Pancreas (tissue), 10 donors: Measurements from ENCODE around the gene ARL8B. TPM values are rescaled to one million over a fixed set of nuclear protein-coding genes. Genes with fewer than 3 reads are reported as not detected.

Experiments
- ATAC-seq, 4 donors: fragments of 200-7000 bp; cut with Tn5 transposase; one replicate each; pipeline versions ENCODE4 v1.8.0 to v1.9.1; 2020; ENCODE audit warnings: mild to moderate bottlenecking in 4 of 4, moderate library complexity in 4 of 4
- DNase-seq, 6 donors: peaks; one replicate each; pipeline ENCODE4 v3.0.0-alpha.2; 2020
- FAIRE-seq: peaks from 2 replicates; lab custom pipeline; 2012; peaks lifted over from hg19 to GRCh38; lab: Jason Lieb, UNC
- H3K27ac ChIP-seq, 4 donors: fragments of 200-600 bp; sonication (generic); 1 replicate in 3 of 4; 2 replicates in 1 of 4; pipeline versions ENCODE4 v1.5.0 to v1.8.0; 2020
- H3K27me3 ChIP-seq, 4 donors: fragments of 200-600 bp; one replicate each; pipeline ENCODE4 v1.8.0; 2021
- H3K36me3 ChIP-seq, 3 donors: fragments of 200-600 bp; sonication (generic) in 1 of 3; one replicate each; pipeline versions ENCODE4 v1.5.0 to v1.8.0; 2020 to 2021
- H3K4me1 ChIP-seq, 3 donors: fragments of 200-600 bp; one replicate each; pipeline ENCODE4 v1.8.0; 2021
- H3K4me3 ChIP-seq, 4 donors: fragments of 200-600 bp; sonication (generic) in 2 of 4; one replicate each; pipeline versions ENCODE4 v1.5.0 to v1.8.0; 2020 to 2021
- H3K9me3 ChIP-seq, 4 donors: fragments of 200-600 bp; one replicate each; pipeline ENCODE4 v1.8.0; 2021
- CTCF ChIP-seq, 4 donors: fragments of 200-600 bp; sonication (generic) in 3 of 4; IDR thresholded peaks; one replicate each; pipeline versions ENCODE4 v1.5.0 to v1.8.0; 2021; ENCODE audit warnings: antibody characterized with exemption in 4 of 4
- whole genome bisulfite sequencing, 2 donors: extraction: QIAGEN DNeasy Blood & Tissue Kit; methylation state at CpG; one replicate each; pipeline ENCODE4 v1.1.7; 2013; 5-methylcytosine and 5-hydroxymethylcytosine counted together
- intact Hi-C, 3 donors: fragments of 100-400 bp; cut with DNase I; formaldehyde crosslinking; loops; one replicate each; pipeline versions ENCODE4 v1.11.1 to v1.14.2; 2022
- polyA plus RNA-seq, 2 donors: library from polyadenylated mRNA; stranded (reverse); fragments of 200-250 nt; gene quantifications; one replicate each; pipeline ENCODE4 v1.2.3, GENCODE V29; 2013
- total RNA-seq, 6 donors: library from RNA; stranded (reverse); fragmentation: NEBNext Ultra II Directional in 4 of 6; extraction: Animal tissue kit (Norgen Biotek cat#: 25700) in 4 of 6; gene quantifications; one replicate each; pipeline versions ENCODE4 v1.2.1 to v1.2.4, GENCODE V29; 2021 to 2023
- donor health status: healthy with polysubstance abuse.
- donor health status: DM: no; HTN: no; CAD: no; lungs with moderate emphysema.
- donor health status: DM: no; HTN: no; CAD: no.
- donor health status: control.
- donor health status: control.
- donor health status: Bipolar disorder and iron deficiency.
- donor health status: DM: yes; HTN: yes; CAD: no.
- donor health status: DM: no; HTN: no; CAD: no.
- donor health status: DM: no; HTN: no; CAD: no.
- donor health status: DM: yes; HTN: yes; CAD: no.

ARL8B gene
- total and polyA plus RNA-seq, 8 donors: 14.6 to 31.9 (median 24.4) TPM

GRCh38 chr3:5184499-5184898 lies 62.4 kb downstream of the ARL8B start:
- H3K27ac ChIP-seq: no peak overlapping the region
- FAIRE-seq (no peak), DNase-seq (no peak), ATAC-seq (no peak)
- no peaks in the 10 kb centered on the region for H3K27me3 ChIP-seq
- H3K4me3 ChIP-seq: no peak overlapping the region
- H3K36me3 ChIP-seq: peaks cover 0 to 14% (median 0%) of the 10 kb centered on the region in 3 donors
- H3K4me1 ChIP-seq: peaks cover 0 to 16% (median 3%) of the 10 kb centered on the region in 3 donors
- WGBS, 2 donors: 59 to 62% methylated on average over 6 of the region's 6 CpGs
- no peaks in the 10 kb centered on the region for H3K9me3 ChIP-seq
- intact Hi-C loops: loop anchor here in 1 of 3 donors (10.0 kb wide), 1 partner anchor 60 kb away; the partner anchor contains the start of gene ARL8B
- TF ChIP-seq CTCF (IDR thresholded peaks at IDR 0.05): no peak

DNA sequence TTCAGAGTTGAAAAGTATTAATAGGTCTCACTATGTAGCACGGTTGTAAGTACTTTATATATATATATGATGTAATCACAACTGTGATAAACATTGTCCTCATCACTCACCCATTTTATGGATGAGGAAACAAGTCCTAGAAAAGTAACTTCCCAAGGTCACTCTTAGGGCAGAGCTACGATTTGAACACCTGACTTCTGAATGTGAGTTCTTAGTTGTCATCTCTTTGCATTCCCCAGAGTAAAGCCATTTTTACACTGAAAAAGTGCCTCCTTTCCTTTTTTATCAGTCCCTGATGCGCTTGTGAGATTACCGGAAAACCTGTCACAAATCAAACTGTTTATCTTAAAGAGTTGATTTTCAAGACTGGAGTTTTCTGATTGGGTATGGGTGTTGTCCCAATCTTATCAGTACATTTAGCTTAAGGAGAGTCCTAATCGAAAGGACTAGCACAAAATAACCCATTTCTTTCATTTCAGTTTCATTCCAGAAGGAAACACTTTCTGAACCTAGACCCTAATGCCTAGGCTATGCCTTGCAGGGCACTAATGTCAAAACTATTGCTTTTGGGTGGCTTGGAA lies 63.1 kb downstream of the ARL8B start:
- Histone ChIP-seq H3K36me3 (peaks cover 0 to 14% (median 0%) of the 10 kb centered on the region in 3 donors), H3K4me3 (no peak overlapping the region), H3K9me3 (no peaks in the 10 kb centered on the region), H3K27ac (peak overlapping the region in 1 of 4 donors; percentile 58), H3K27me3 (no peaks in the 10 kb centered on the region), H3K4me1 (peaks cover 0 to 22% (median 3%) of the 10 kb centered on the region in 3 donors)
- no peak for TF ChIP-seq CTCF (IDR thresholded peaks at IDR 0.05)
- ATAC-seq (no peak), DNase-seq (no peak), FAIRE-seq (no peak)
- intact Hi-C loops: loop anchor here in 1 of 3 donors (10.0 kb wide), 1 partner anchor 60 kb away; the partner anchor contains the start of gene ARL8B
- 41 to 48% methylated on average over 5 of the region's 5 CpGs for WGBS, 2 donors

GRCh38 chr3:5186089-5186857 lies 64.2 kb downstream of the ARL8B start:
- intact Hi-C loops: loop anchor here in 1 of 3 donors (10.0 kb wide), 1 partner anchor 61 kb away; the partner anchor contains the start of gene ARL8B
- no peaks in the 10 kb centered on the region for H3K27me3 ChIP-seq
- peaks cover 0 to 32% (median 10%) of the 10 kb centered on the region in 3 donors for H3K4me1 ChIP-seq
- FAIRE-seq (no peak), DNase-seq (peak in 1 of 6 donors; percentile 21), ATAC-seq (peak in 2 of 4 donors; percentile 0 to 3)
- H3K36me3 ChIP-seq: peaks cover 0 to 9% (median 0%) of the 10 kb centered on the region in 3 donors
- WGBS, 2 donors: 28 to 34% methylated on average over 6 of the region's 6 CpGs
- H3K4me3 ChIP-seq: peak overlapping the region in 3 of 4 donors; percentile 45 to 95 (median 93)
- H3K9me3 ChIP-seq: no peaks in the 10 kb centered on the region
- no peak for TF ChIP-seq CTCF (IDR thresholded peaks at IDR 0.05)
- peak overlapping the region in 3 of 4 donors; percentile 46 to 98 (median 58) for H3K27ac ChIP-seq

DNA sequence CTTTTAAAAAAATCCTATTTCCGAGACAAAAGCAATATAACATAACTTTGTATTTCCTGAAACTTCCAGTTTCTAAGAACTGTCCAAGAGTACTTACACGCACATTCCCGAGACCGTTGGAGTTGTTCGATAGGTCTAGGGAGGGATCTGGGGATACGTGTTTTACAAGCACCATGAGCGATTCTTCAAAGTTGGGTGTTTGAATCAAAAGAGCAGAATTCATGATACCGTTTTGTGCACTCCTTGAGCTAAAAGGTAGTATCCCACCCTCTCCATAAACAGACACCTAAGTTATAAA lies 64.7 kb downstream of the ARL8B start:
- Histone ChIP-seq H3K9me3 (no peaks in the 10 kb centered on the region), H3K27ac (peak overlapping the region; percentile 46 to 98 (median 66)), H3K36me3 (peaks cover 0 to 4% (median 0%) of the 10 kb centered on the region in 3 donors), H3K4me3 (peak overlapping the region; percentile 2 to 95 (median 69)), H3K27me3 (no peaks in the 10 kb centered on the region), H3K4me1 (peaks cover 0 to 37% (median 10%) of the 10 kb centered on the region in 3 donors)
- intact Hi-C loops: loop anchor here in 1 of 3 donors (10.0 kb wide), 1 partner anchor 62 kb away; the partner anchor contains the start of gene ARL8B
- DNase-seq (no peak), ATAC-seq (peak in 1 of 4 donors; percentile 15), FAIRE-seq (no peak)
- 2 to 5% methylated on average over 8 of the region's 8 CpGs for WGBS, 2 donors
- no peak for TF ChIP-seq CTCF (IDR thresholded peaks at IDR 0.05)
